Natural killer cell treated with Interleukin-12 subunit alpha and Interleukin-12 subunit beta and Interleukin-15 and Interleukin-18, amount 100 ng/mL, for 72 hours (primary cell): ENCODE results near the gene ACTBL2. TPM values are rescaled to one million over a fixed set of nuclear protein-coding genes. Genes with fewer than 3 reads are reported as not detected.
"Not testable (repeated sequence)": the region's sequence is repeated elsewhere in the genome, so short reads cannot be mapped to it uniquely, and the experiment has no call there.

Experiments
- ATAC-seq, 2 donors: fragments of 150-1000 bp; cut with Tn5 transposase in 1 of 2; sonication (Bioruptor Pico), chemical (Tn5 transposase) in 1 of 2; 2 replicates each; pipeline ENCODE4 v1.10.0; 2021
- DNase-seq: peaks from one replicate; pipeline ENCODE4 v3.0.0; 2022; ENCODE audit warnings: low spot score
- H3K27ac Mint-ChIP-seq, 2 donors: 1 replicate in 1 of 2; 2 replicates in 1 of 2; pipeline ENCODE4 v1.8.0; 2022; ENCODE audit warnings: mixed read lengths in 2 of 2, mild to moderate bottlenecking in 1 of 2, moderate library complexity in 1 of 2
- H3K27me3 Mint-ChIP-seq, 2 donors: 1 replicate in 1 of 2; 2 replicates in 1 of 2; pipeline ENCODE4 v1.8.0; 2022; ENCODE audit warnings: mixed read lengths in 2 of 2
- H3K36me3 Mint-ChIP-seq: one replicate; pipeline ENCODE4 v1.8.0; 2022; ENCODE audit warnings: mixed read lengths
- H3K4me1 Mint-ChIP-seq, 2 donors: 1 replicate in 1 of 2; 2 replicates in 1 of 2; pipeline ENCODE4 v1.8.0; 2022; ENCODE audit warnings: low read depth in 2 of 2, mixed read lengths in 2 of 2, mild to moderate bottlenecking in 1 of 2
- H3K4me3 Mint-ChIP-seq: one replicate; pipeline ENCODE4 v1.8.0; 2022; ENCODE audit warnings: mixed read lengths
- H3K9me3 Mint-ChIP-seq: 2 replicates; pipeline ENCODE4 v1.8.0; 2022; ENCODE audit warnings: mixed read lengths
- total RNA-seq, 2 donors: library from RNA; stranded (reverse); gene quantifications; one replicate each; pipeline ENCODE4 v1.2.3, GENCODE V29; 2022

The ACTBL2 gene
- not detected for total RNA-seq

- H3K4me3 Mint-ChIP-seq = no peak within 1 kb of the TSS
- H3K4me1 Mint-ChIP-seq = no peaks in the 10 kb centered on the region
- ATAC-seq = no peak
- H3K36me3 Mint-ChIP-seq = no peaks in the 10 kb centered on the region
- no peak within 1 kb of the TSS for H3K27ac Mint-ChIP-seq
- no peak for DNase-seq
- peaks cover 1 to 9% of the 10 kb centered on the region in 2 donors for H3K27me3 Mint-ChIP-seq
- H3K9me3 Mint-ChIP-seq = no peaks in the 10 kb centered on the region
Observed at GRCh38 chr5:57482671-57483106, at the start of gene ACTBL2. Gene ACTBL2 (minus strand): TSS chr5:57482811. CDS start chr5:57482707, 104 bp downstream.

- ATAC-seq (no peak), DNase-seq (no peak)
- Mint-ChIP-seq H3K4me1 (no peaks in the 10 kb centered on the region), H3K4me3 (no peak overlapping the region), H3K27me3 (peaks cover 0 to 5% of the 10 kb centered on the region in 2 donors), H3K36me3 (no peaks in the 10 kb centered on the region), H3K27ac (no peak overlapping the region), H3K9me3 (no peaks in the 10 kb centered on the region)
Observed at GRCh38 chr5:57531333-57531732, 48.7 kb upstream of the ACTBL2 start.

- H3K27ac Mint-ChIP-seq = no peak overlapping the region
- H3K36me3 Mint-ChIP-seq = no peaks in the 10 kb centered on the region
- DNase-seq = no peak
- H3K9me3 Mint-ChIP-seq = no peaks in the 10 kb centered on the region
- H3K27me3 Mint-ChIP-seq = peaks cover 0 to 7% of the 10 kb centered on the region in 2 donors
- H3K4me3 Mint-ChIP-seq = no peak overlapping the region
- H3K4me1 Mint-ChIP-seq = no peaks in the 10 kb centered on the region
- no peak for ATAC-seq
Observed at GRCh38 chr5:57529864-57530263, 47.3 kb upstream of the ACTBL2 start.

- no peaks in the 10 kb centered on the region for H3K36me3 Mint-ChIP-seq
- DNase-seq (no peak), ATAC-seq (no peak)
- H3K27me3 Mint-ChIP-seq = peaks cover 0 to 7% of the 10 kb centered on the region in 2 donors
- no peak overlapping the region for H3K27ac Mint-ChIP-seq
- H3K4me1 Mint-ChIP-seq = no peaks in the 10 kb centered on the region
- no peak overlapping the region for H3K4me3 Mint-ChIP-seq
- H3K9me3 Mint-ChIP-seq = no peaks in the 10 kb centered on the region
Observed at GRCh38 chr5:57527870-57528269, 45.3 kb upstream of the ACTBL2 start.

- H3K9me3 Mint-ChIP-seq = no peaks in the 10 kb centered on the region
- no peak overlapping the region for H3K4me3 Mint-ChIP-seq
- no peaks in the 10 kb centered on the region for H3K4me1 Mint-ChIP-seq
- H3K27me3 Mint-ChIP-seq = peaks cover 0 to 4% of the 10 kb centered on the region in 2 donors
- DNase-seq (no peak), ATAC-seq (no peak)
- H3K27ac Mint-ChIP-seq = no peak overlapping the region
- no peaks in the 10 kb centered on the region for H3K36me3 Mint-ChIP-seq
Observed at GRCh38 chr5:57524348-57525060, 41.9 kb upstream of the ACTBL2 start.

GRCh38 chr5:57522477-57522876 lies 39.9 kb upstream of the ACTBL2 start:
- H3K27me3 Mint-ChIP-seq, H3K4me3 Mint-ChIP-seq, H3K4me1 Mint-ChIP-seq, H3K36me3 Mint-ChIP-seq, ATAC-seq, DNase-seq, H3K9me3 Mint-ChIP-seq, H3K27ac Mint-ChIP-seq: not testable (repeated sequence)

- not testable (repeated sequence) for H3K9me3 Mint-ChIP-seq, H3K36me3 Mint-ChIP-seq, H3K4me1 Mint-ChIP-seq, H3K4me3 Mint-ChIP-seq, DNase-seq, H3K27ac Mint-ChIP-seq, ATAC-seq
- H3K27me3 Mint-ChIP-seq = peaks cover 10 to 23% of the 10 kb centered on the region in 2 donors
Observed at GRCh38 chr5:57518415-57518814, 35.8 kb upstream of the ACTBL2 start.

GRCh38 chr5:57517250-57517649 lies 34.6 kb upstream of the ACTBL2 start:
- H3K4me3 Mint-ChIP-seq = no peak overlapping the region
- DNase-seq (no peak), ATAC-seq (no peak)
- no peaks in the 10 kb centered on the region for H3K4me1 Mint-ChIP-seq
- no peaks in the 10 kb centered on the region for H3K36me3 Mint-ChIP-seq
- no peaks in the 10 kb centered on the region for H3K9me3 Mint-ChIP-seq
- peaks cover 10 to 23% of the 10 kb centered on the region in 2 donors for H3K27me3 Mint-ChIP-seq
- no peak overlapping the region for H3K27ac Mint-ChIP-seq

GRCh38 chr5:57513785-57514184 lies 31.2 kb upstream of the ACTBL2 start:
- H3K36me3 Mint-ChIP-seq = no peaks in the 10 kb centered on the region
- no peak overlapping the region for H3K4me3 Mint-ChIP-seq
- ATAC-seq = no peak

GRCh38 chr5:57511321-57511720 lies 28.7 kb upstream of the ACTBL2 start:
- no peaks in the 10 kb centered on the region for H3K4me1 Mint-ChIP-seq
- DNase-seq (no peak), ATAC-seq (no peak)
- peaks cover 13 to 27% of the 10 kb centered on the region in 2 donors for H3K27me3 Mint-ChIP-seq
- H3K9me3 Mint-ChIP-seq = no peaks in the 10 kb centered on the region
- H3K27ac Mint-ChIP-seq = no peak overlapping the region
- no peaks in the 10 kb centered on the region for H3K36me3 Mint-ChIP-seq
- H3K4me3 Mint-ChIP-seq = no peak overlapping the region

More at GRCh38 chr5:57513785-57514184, 31.2 kb upstream of the ACTBL2 start:
- Mint-ChIP-seq H3K27me3 (peaks cover 18 to 34% of the 10 kb centered on the region in 2 donors), H3K4me1 (no peaks in the 10 kb centered on the region), H3K27ac (no peak overlapping the region), H3K9me3 (no peaks in the 10 kb centered on the region)
- DNase-seq = no peak

GRCh38 chr5:57509501-57510260 lies 27.1 kb upstream of the ACTBL2 start:
- peaks cover 10 to 16% of the 10 kb centered on the region in 2 donors for H3K27me3 Mint-ChIP-seq
- ATAC-seq (no peak), DNase-seq (no peak)
- H3K9me3 Mint-ChIP-seq = no peaks in the 10 kb centered on the region
- H3K4me1 Mint-ChIP-seq = no peaks in the 10 kb centered on the region
- H3K27ac Mint-ChIP-seq = no peak overlapping the region
- no peak overlapping the region for H3K4me3 Mint-ChIP-seq
- H3K36me3 Mint-ChIP-seq = no peaks in the 10 kb centered on the region

- Mint-ChIP-seq H3K27ac (no peak overlapping the region), H3K36me3 (no peaks in the 10 kb centered on the region), H3K27me3 (peaks cover 8 to 20% of the 10 kb centered on the region in 2 donors), H3K4me3 (no peak overlapping the region), H3K9me3 (no peaks in the 10 kb centered on the region), H3K4me1 (no peaks in the 10 kb centered on the region)
- DNase-seq = no peak
- ATAC-seq = no peak
Observed at GRCh38 chr5:57508211-57508610, 25.6 kb upstream of the ACTBL2 start.

- Mint-ChIP-seq H3K4me1 (no peaks in the 10 kb centered on the region), H3K27me3 (peaks cover under 1 to 15% of the 10 kb centered on the region in 2 donors), H3K4me3 (no peak overlapping the region), H3K27ac (no peak overlapping the region), H3K9me3 (no peaks in the 10 kb centered on the region), H3K36me3 (no peaks in the 10 kb centered on the region)
- DNase-seq = no peak
- ATAC-seq = no peak
Observed at GRCh38 chr5:57505272-57506200, 22.9 kb upstream of the ACTBL2 start.
